Right lobe of liver (tissue), 4 donors: Measurements from ENCODE around the gene ZNF892.

ENCODE experiments used
- POLR2A ChIP-seq: fragments of 450-650 bp; IDR thresholded peaks from one replicate; pipeline ENCODE4 v1.6.1; 2017; ENCODE audit warnings: antibody characterized with exemption, mild to moderate bottlenecking
- TF ChIP-seq, protein P1 (sequence below), 4 donors: fragments of 200-600 bp in 3 of 4; fragments of 450-650 bp in 1 of 4; IDR thresholded peaks; one replicate each; pipeline versions ENCODE4 v1.5.1 to v1.8.0; 2016 to 2022; ENCODE audit warnings: antibody characterized with exemption in 4 of 4, mild to moderate bottlenecking in 2 of 4
- donor health status: DM: no; HTN: no; CAD: no.
- donor health status: DM: no; HTN: no; CAD: no.
- donor health status: DM: no; HTN: yes; CAD: no.

DNA sequence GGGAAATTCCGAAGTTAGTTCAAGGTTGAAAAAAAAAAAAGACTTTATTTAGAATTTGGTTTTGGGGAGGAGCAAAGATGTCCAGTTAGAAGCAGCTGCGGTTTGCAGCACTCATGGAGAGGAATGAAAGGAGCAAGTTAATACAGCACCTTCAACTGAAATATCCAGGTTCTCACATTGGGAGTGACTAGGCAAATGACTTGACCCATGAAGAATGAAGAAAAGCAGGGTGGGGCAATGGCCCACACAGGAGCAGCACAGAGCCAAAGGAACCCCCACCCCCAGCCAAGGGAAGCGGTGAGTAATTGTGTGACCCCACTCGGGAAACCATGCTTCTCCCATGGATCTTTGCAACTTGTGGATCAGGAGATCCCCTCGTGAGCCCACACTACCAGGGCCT, 32.8 kb downstream of the ZNF892 start:
- TF ChIP-seq, protein P1, sequence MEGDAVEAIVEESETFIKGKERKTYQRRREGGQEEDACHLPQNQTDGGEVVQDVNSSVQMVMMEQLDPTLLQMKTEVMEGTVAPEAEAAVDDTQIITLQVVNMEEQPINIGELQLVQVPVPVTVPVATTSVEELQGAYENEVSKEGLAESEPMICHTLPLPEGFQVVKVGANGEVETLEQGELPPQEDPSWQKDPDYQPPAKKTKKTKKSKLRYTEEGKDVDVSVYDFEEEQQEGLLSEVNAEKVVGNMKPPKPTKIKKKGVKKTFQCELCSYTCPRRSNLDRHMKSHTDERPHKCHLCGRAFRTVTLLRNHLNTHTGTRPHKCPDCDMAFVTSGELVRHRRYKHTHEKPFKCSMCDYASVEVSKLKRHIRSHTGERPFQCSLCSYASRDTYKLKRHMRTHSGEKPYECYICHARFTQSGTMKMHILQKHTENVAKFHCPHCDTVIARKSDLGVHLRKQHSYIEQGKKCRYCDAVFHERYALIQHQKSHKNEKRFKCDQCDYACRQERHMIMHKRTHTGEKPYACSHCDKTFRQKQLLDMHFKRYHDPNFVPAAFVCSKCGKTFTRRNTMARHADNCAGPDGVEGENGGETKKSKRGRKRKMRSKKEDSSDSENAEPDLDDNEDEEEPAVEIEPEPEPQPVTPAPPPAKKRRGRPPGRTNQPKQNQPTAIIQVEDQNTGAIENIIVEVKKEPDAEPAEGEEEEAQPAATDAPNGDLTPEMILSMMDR (IDR thresholded peaks at IDR 0.05), result no peak
- TF ChIP-seq POLR2A, result no peak
